Stromal cell of bone marrow (primary cell): ENCODE data around the gene TRPM8.
A peak's percentile ranks its signal among the peaks of the same experiment; 100 is the strongest.
"Not testable (repeated sequence)": the region's sequence is repeated elsewhere in the genome, so short reads cannot be mapped to it uniquely, and the experiment has no call there.

Source experiments
- DNase-seq: peaks from one replicate; pipeline ENCODE4 v3.0.0-alpha.2; 2012; ENCODE audit warnings: low read depth

The TRPM8 gene

DNA sequence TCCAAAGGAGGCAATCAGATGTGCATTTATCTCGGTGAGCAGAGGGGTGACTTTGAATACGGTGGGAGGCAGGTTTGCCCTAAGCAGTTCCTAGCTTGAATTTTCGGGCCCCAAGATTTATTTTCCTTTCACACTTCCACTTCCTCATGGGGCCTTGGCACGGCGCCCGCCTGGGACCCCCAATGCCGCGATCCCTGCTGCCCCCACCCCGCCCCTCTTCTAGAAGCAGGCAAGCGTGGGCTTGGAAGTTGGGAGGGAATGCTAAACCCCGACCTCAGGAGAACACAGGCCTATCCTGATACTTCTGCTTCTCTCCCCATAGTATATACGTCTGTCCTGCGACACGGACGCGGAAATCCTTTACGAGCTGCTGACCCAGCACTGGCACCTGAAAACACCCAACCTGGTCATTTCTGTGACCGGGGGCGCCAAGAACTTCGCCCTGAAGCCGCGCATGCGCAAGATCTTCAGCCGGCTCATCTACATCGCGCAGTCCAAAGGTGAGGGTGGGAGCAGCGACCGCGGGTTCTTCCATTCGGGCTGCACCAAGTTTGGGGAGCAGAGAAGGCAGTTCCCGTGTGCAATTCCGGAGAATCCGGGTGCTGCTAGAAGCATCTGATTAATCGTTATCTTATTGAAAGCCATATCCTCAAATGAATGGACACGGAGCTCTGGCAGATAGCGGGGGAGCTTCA lies 21.6 kb downstream of the TRPM8 start:
- no peak for DNase-seq

DNA sequence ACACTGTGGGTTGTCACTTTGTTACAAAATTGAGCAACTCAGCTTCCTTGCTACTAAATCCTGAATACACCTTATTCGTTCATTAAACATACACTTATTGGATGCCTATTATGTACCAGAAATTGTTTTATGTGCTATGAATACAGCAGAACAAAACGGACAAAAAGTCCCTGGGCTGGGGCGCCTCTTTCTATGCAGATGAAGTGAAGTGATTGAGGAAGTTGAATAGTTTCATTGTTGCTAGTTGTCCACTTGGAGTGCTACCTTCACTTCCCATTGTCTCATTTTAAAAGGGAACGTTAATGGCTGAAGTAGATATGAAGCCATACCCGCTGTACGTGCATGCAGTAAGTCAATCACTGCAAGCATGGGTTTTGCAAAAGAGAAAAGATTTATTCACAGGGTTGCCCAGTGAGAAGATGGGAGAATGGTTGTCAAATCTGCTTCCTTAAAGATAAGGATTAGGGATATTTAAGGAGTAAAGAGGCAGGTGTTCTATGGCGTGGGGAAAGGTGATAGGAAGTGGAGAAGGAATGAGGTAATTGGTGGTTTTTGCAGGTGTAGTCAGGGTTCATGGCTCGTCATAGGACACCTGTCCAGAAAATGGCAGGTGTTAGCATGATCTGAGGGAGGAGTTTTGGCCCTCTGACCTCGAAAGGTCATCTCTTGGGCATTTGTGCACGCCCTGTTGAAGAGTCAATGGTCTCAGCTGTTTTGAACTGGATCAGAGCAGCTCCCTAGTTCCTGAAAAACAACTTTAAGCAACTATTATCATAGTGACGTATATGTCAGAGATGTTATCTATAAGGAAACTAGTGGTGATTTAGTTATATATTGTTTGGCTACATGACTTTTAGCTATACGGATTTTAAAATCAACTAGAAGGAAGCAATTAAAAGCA lies 23.5 kb downstream of the TRPM8 start:
- no peak for DNase-seq

DNA sequence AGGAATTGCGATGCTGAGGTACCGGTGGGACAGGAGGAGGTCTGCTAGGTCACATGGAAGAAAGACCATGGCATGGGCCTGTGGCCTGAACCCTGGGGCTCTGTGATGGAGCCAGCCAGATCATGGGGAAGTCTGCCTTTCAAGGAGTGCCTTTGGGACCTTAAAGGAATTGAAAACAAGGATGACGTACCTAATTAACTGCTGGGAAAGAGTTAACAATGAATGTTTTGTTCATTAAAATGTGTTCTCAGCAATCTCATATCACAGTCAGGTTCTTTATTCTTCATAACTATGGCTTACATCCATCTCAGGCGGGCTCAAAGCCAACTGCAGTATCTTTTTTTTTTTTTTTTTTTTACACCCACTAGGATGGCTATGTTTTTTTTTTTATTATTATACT lies 25.6 kb downstream of the TRPM8 start:
- no peak for DNase-seq

DNA sequence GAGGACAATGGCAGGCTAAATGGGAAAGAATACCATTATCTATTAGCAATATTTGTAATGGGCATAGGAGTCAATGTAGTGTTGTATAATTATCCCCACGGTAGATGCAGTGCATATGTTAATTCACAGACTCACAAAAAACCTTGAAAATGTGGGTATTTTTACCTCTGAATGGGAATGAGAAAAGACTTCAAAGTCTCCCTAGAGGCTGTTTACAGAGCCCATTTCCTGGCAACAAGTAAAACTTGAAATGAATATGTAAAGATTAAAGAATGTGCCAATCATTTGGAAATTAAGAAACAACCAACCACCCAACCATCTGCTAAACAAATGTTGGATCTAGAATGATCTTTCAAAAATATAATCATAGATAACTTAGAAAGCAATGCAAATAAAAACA lies 27.1 kb downstream of the TRPM8 start:
- no peak for DNase-seq

DNA sequence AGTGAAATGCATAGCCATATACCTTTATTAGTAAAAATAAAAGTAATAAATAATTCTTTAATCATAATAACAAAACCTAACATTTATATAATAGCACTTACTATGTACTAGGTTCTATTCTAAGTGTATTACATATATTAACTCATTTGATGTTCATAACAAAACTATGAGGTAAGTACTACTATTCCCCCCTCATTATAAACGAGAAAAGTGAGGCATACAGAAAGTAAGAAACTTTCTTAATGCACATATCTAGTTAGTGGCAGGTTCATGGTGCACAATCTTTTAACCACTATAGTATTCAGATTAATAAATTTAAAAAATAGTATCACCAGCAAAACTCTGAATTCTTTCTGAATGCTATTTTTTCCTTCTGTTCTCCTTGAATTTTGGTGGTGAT lies 27.5 kb downstream of the TRPM8 start:
- no peak for DNase-seq

DNA sequence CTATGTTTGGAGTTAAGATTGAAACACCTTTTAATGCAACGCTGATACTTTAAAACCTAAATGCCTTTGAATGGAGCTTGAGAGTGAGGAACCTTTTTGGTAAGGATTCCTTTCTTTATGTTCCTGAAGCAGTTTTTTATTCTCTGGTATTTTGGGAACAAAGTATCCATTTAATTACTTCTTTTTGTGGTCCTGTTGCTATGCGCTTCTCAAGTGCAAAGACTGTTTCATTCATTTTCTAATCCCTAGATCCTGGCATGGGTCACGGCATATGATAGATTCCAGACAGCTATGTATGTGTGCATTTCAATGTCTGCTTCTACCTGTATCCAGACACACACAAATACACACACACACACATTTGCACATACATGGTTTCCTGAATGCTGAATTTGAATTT lies 28.0 kb downstream of the TRPM8 start:
- DNase-seq: no peak

DNA sequence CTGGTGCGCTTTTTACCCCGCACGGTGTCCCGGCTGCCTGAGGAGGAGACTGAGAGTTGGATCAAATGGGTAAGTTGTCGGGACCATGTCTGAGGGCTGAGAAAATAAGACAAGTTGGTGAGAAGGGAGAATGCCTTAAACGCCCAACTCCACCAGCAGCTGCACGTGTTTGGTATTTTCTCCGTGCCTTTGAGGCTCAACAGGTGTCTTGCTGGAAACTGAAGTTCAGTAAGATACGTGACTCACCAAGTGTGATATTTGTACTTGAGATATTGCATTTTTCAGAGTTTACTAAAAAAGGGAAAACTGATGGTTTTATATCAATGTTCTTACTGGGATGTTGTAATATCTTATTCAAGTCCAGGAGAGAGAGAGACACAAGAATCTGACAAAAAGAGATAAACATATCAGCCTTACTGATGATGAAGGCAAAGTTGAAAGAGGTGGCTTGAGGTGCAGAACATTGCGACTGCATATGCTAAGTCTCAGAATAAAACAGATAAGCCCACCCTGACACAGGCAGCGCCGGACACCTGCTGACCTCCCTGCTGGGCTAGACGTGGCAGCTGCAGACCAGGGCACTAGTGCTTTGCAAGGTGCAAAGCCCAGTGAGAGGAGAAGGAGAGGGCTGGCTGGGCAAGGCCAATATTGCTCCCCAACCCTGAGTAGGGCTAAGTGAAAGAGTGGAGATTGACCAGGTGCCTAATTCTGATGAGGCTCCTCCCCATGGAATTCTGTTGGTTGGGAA lies 33.1 kb downstream of the TRPM8 start:
- no peak for DNase-seq

DNA sequence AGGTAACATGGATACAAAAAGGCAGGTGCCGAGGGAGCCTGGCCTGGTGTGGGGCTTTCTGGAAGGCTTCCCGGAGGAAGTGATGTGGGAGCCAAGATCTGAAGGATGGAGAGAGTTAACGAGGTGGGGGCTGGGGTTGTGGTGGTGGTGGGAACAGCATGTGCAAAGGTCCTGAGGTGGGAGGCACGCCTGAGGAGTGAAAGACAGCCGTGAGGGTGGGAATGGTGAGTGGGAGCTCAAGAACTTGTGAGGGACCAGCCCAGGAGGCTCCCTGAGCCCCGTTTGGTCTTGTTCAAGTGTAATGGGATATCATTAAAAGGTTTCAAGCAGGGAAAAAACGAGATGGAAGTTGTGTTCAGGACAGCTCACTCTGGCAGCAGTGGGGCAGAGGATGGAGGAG lies 35.2 kb downstream of the TRPM8 start:
- DNase-seq: no peak

DNA sequence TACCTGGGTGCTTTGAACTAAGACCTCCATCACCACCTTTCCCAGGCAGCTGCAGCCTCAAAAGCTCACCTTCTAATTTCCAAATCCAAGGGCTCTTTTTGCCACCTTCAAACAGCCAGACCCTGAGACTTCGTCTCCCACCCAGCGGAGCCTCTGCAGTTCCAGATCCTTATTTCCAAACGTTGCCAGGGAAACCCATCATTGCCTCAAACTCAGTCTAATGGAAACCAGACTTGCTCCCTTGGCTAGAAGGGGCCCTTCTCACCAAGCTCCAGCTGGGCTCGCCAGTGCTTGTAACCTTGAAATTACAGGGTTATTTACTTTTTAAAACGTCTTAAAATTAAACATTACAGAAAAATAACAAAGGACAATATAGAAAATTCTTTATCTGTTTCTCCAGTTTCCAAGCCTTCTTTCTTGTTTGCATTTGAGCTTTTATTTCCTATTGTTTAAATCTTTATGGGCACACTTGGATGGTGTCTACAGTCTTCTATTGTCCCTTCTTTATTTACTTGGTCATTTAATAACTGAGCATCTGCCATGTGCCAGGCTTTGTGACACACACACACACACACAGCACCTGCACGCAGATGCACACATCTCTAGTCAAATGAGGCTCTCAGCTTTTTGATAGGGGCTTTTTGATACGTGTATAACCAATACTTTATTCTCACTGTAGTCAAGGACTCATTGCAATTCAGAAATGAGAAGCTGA lies 36.1 kb downstream of the TRPM8 start:
- no peak for DNase-seq

DNA sequence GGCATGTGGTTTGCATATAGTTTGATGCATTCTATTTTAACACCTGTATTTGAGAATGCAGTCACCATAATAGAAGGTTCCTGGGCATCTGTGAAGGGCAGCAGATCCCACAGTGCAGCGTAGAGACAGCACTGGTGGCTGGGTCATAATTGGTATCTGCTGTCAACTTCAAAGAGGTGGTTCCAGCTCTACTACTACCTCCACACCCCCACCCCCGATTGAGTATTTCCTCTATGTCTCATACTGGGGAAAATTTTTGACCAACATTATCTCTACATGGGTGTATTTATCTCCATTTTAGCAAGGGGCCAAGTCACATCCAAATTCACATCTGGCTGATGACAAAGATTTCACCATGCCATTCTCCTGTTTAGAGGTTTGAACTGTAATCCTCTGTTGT lies 43.0 kb downstream of the TRPM8 start:
- no peak for DNase-seq

DNA sequence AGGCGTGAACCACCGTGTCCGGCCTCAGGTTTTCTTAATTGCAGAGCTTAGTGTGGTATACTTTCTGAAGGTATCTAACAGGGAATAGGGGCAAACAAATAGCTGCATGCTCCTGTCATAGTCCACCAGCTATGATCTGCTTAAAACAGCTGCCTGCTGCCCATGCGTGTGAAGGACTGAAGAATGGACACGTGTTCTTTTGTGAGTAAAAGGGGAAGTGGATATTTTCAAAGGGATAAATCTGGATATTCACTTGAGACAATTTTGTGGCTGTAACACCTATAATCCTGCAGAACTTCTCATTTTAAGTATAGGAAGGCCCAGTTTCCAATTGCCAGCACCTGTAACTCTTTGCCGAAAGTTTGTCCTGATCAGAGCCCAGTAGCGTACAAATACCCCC lies 44.7 kb downstream of the TRPM8 start:
- DNase-seq: no peak

DNA sequence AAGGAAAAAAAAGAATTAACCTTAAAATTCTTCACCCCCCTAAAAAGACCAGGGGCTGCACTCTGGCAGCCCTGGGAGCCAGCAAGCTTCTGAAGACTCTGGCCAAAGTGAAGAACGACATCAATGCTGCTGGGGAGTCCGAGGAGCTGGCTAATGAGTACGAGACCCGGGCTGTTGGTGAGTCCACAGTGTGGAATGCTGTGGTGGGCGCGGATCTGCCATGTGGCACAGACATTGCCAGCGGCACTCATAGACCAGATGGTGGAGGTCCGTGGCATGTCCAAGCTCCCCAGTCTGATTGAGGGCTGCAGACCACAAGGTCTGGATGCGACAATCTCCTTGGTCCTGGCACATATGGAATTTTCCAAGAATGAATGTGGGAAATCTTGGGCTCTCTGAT lies 47.4 kb downstream of the TRPM8 start:
- no peak for DNase-seq

DNA sequence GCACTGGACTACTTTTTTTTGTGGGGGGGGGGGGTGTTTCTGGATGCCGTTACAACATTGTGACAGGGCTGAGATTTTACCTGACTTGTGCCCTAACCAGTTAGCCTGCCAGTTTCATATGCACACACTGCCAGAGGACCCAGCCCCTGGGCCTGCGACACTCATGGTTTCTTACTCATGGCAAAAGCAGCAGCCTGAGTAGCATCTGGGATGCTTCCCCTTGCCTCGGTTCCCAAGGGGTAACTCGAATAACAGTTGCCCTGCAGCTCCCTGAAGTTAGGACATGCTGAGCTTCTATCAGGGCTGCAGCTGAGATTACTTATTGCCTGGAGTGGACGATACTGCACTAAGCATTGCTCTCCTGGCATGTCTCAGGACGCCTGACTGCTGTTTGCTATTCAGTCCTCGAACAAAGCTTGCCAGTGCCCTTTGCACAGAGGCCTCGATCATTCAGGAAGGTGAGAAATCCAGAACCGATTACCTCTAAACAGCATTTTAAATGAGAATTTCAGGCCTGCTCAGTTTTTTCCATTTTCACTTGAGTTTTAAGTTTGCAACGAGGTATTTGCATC lies 47.9 kb downstream of the TRPM8 start:
- DNase-seq: no peak

DNA sequence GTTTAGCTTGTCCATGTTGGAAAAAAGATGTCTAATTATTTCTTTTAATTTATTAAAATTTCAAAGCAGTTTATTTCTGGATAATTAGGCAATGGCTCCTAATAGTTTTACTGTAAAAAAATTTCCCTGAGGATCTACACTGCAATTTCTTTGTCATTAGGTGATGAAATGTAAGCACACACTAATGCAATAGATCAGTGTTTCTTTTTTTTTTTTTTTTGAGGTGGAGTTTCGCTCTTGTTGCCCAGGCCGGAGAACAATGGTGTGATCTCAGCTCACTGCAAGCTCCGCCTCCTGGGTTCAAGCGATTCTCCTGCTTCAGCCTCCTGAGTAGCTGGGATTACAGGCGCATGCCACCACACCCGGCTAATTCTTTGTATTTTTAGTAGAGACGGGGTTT lies 48.5 kb downstream of the TRPM8 start:
- DNase-seq: not testable (repeated sequence)

DNA sequence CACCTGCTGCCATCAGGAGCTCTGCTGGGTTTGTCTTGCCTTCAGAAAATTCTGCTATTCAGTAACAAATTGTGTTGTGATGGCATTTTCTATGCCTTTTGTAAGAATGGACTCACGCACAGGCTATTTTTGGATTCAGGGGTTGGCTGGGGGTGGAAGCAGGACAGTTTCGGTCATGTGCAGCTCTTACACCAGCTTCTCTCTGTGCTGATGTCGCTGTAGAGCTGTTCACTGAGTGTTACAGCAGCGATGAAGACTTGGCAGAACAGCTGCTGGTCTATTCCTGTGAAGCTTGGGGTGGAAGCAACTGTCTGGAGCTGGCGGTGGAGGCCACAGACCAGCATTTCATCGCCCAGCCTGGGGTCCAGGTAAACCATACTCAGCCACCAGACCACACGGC lies 49.2 kb downstream of the TRPM8 start:
- DNase-seq: no peak

DNA sequence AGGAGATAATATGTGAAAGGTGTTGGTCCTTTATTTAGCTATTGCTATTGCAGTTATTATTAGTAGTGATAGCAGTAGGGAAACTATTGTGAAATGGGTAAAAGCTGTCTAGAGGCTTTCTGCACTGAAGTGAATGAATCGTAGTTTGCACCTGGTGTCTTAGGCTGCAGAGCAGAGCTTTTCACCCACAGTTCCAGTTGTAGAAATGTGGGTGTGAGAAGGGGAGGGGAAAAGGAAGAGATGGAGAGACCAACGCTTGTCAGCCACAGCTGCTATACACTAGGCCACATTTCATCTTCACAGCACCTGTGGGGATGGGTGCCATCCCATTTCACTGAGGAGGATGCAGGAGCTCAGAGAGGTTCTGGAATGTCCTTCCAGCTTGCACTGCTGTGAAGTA lies 50.0 kb downstream of the TRPM8 start:
- no peak for DNase-seq

DNA sequence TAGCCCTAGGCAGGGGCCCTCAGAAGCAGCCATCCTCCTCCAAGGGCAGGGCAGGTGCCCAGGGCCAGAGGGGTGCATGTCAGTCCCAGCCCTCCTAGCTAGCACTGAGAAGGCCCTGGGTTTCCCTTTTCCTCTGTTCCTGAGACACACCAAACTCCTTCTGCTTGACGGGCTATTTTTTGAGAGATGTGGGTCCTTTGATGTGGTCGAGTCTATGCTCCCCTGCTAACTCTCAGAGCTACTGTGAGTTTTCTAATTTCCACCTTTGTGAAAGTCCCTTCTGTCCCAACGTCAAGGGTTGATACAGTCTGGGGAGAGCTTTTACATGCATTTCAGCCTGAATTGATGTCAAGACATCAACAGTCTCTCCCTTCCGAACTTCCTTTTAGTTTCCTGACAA lies 51.4 kb downstream of the TRPM8 start:
- DNase-seq: no peak

DNA sequence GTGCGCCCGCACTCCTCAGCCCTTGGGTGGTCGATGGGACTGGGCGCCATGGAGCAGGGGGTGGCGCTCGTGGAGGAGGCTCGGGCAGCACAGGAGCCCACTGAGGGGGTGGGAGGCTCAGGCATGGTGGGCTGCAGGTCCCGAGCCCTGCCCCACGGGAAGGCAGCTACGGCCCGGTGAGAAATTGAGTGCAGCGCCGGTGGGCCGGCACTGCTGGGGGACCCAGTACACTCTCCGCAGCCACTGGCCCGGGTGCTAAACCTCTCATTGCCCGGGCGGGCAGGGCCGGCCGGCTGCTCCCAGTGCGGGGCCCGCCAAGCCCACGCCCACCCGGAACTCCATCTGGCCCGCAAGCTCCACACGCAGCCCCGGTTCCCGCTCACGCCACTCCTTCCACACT lies 55.3 kb downstream of the TRPM8 start:
- DNase-seq: not testable (repeated sequence)

DNA sequence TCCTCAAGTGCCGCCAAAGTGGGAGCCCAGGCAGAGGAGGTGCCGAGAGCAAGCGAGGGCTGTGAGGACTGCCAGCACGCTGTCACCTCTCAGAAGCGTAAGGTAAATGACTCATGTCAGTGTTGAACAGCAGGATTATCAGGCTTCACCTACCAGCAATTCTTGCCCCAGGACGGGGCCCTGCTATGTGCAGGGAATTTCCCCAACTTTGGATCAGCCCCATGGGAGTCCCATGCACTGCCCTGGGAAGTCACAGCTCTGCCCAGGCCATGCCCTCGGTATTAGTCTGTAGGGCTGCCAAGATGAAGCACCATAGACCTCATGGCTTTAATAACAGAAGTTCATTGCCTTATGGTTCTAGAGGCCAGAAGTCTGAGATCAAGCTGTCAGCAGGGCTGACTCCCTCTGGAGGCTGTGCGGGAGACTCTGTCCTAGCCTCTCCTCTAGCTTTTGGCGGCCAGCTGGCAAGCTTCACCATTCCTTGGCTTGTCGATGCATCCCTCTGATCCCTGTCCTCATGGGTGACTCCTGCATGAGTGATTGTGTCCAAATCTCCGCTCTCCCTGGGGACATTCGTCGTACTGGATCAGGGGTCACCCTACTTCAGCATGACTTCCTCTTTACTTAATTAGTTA lies 55.9 kb downstream of the TRPM8 start:
- DNase-seq: no peak

DNA sequence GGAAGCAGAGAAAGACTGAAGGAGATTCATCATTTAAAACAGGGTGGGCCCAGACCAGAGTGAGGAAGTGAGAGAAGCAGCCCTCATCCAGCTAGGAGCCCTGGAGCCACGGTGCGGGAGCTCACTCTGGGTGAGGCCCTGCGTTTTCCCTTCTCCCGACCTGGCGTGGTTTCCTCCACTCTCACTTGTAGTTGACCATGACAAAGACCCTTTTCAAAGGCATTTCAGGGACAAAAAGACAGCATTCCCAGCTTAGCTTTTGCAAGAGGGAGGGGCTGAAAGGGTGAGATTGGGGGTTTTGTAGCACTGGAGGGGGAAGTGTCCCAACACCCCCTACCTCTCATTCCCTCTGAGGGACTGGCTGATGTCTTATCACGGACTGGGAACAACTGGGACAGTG lies 56.6 kb downstream of the TRPM8 start:
- no peak for DNase-seq

DNA sequence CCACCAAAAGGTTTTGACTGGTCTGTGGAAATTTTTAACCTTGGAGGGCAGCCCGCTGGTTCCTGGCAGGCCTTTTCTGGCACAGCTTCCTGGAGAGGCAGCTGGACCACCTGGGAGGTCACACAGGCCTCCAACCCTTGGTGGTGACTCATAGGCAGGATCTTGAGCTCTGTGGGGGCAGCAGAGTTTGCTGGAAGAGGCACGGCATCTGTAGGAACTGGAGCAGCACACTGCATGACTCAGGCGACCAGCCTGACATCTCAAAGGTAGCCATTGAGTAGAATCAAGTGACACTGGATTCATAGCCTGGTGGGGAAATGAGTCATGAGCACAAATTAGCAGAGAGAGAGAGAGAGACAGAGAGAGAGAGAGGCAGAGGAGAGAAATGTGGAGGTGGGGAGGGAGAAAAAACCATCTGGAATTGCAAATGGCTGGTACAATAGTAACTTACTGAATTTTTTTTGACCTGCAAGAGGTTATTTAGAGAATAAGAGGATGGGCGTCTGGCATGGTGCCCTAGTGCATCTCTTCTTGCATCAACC lies 57.4 kb downstream of the TRPM8 start:
- DNase-seq: peak; percentile 87
